ENCODE data around the gene BTG1.

Gene BTG1

DNA sequence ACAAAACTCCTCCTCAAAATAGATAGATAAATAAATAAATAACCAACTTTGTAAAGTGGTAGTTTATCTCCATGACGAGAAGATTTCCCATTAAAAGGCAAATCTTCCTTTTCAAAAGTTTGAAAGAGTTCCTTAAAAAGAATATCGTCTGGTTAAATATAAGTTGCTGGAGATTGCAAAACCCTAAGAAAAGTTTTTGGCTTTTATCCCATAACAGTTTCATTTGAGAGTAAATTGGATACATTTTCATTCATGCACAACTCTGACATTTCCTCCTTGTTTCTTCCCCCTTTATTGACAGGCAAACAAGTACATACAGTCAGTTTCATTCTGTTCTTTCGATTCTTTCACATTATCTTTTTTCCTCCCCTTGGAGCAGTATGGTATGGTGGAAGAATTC lies 45.4 kb upstream of the BTG1 start:
- TF ChIP-seq, protein P1, sequence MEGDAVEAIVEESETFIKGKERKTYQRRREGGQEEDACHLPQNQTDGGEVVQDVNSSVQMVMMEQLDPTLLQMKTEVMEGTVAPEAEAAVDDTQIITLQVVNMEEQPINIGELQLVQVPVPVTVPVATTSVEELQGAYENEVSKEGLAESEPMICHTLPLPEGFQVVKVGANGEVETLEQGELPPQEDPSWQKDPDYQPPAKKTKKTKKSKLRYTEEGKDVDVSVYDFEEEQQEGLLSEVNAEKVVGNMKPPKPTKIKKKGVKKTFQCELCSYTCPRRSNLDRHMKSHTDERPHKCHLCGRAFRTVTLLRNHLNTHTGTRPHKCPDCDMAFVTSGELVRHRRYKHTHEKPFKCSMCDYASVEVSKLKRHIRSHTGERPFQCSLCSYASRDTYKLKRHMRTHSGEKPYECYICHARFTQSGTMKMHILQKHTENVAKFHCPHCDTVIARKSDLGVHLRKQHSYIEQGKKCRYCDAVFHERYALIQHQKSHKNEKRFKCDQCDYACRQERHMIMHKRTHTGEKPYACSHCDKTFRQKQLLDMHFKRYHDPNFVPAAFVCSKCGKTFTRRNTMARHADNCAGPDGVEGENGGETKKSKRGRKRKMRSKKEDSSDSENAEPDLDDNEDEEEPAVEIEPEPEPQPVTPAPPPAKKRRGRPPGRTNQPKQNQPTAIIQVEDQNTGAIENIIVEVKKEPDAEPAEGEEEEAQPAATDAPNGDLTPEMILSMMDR (IDR thresholded peaks at IDR 0.05; ENCODE audit: unreplicated experiment in 3 of 3): no peak
- H3K9me3 Mint-ChIP-seq: peaks cover 1% of the 10 kb centered on the region
- H3K4me1 Mint-ChIP-seq: peaks cover 15% of the 10 kb centered on the region
- H3K4me3 Mint-ChIP-seq: no peak overlapping the region
- no peaks in the 10 kb centered on the region for H3K36me3 Mint-ChIP-seq (ENCODE audit: low read depth)
- H3K27me3 Mint-ChIP-seq (ENCODE audit: low read depth): no peaks in the 10 kb centered on the region
- no peak overlapping the region for H3K27ac Mint-ChIP-seq

DNA sequence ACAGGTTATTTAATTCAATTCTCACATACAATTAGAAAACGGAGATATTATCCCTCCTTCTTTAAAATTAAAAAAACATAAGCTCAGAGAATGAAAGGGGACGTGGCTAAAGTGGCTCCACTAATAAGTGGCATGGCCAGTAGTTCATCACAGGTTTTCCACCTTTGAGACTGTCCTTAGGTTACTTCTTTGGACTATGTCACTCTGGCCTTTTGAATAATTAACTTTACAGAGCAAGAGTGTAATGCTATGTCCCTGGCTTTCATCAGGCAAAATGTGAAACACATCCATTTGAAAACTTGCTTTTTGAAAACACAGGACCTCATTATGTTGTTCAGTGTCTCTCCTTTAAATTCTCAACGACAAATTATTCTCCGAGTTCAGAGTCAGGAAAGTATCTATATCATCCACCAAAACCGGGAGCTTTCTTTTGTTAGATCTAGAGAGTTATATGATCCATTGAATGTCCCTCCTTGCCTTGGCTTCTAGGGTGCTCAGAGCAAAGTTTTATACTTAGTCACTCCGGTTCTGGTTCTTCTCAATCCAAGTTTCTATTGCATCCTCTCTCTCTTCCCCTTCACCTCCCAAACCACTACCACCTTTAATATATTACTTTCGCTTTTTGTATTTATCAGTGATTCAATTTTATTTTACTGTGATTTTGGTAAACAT lies 43.0 kb upstream of the BTG1 start:
- Mint-ChIP-seq H3K4me3 (no peak overlapping the region), H3K27ac (peak overlapping the region in 1 of 3 experiments; percentile 77), H3K9me3 (peaks cover 6% of the 10 kb centered on the region), H3K36me3 (ENCODE audit: low read depth) (no peaks in the 10 kb centered on the region), H3K27me3 (ENCODE audit: low read depth) (no peaks in the 10 kb centered on the region), H3K4me1 (peaks cover 9% of the 10 kb centered on the region)
- TF ChIP-seq, protein P1 (IDR thresholded peaks at IDR 0.05; ENCODE audit: unreplicated experiment in 3 of 3): no peak

DNA sequence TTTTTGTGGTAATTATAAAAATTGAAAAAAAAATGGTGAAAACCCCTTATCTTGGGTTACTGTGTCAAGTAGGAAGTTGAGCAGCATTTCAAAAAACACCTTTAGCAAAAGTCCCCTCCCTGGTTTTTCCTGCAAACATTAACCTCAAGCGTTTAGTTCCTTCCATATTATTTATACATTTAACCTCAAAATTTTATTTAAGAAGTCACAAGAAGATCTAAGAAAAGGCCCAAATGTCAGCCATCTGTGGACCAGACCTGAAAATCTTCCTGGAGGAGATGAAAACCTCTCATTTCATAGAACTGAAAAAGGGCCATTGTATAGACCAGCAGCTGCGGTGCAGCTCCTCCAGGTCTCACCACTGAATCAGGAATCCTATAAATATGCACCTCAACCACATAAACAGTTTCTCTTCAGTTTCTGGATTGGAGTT lies 40.4 kb upstream of the BTG1 start:
- TF ChIP-seq, protein P1 (IDR thresholded peaks at IDR 0.05; ENCODE audit: unreplicated experiment in 3 of 3): no peak
- H3K9me3 Mint-ChIP-seq: peaks cover 13% of the 10 kb centered on the region

DNA sequence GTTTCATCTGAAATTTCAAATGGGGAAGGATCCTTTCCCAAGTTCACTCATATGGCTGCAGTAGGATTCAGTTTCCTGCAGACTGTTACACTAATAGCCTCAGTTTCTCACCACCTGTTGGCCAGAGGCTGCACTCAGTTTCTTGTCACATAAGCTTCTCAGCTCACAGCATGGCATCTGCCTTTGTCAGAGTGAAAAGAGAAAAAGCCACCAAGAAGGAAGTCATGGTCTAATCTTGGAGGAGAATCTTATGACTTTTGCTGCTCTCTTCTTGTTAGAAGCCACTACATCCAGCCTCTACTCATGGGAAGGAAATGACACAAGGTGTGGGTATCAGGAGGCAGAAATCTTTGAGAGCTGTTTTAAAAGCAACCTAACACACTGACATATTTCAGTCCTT lies 39.4 kb upstream of the BTG1 start:
- H3K27me3 Mint-ChIP-seq (ENCODE audit: low read depth): no peaks in the 10 kb centered on the region
- H3K4me3 Mint-ChIP-seq: no peak overlapping the region
- H3K36me3 Mint-ChIP-seq (ENCODE audit: low read depth): no peaks in the 10 kb centered on the region
- H3K27ac Mint-ChIP-seq: no peak overlapping the region
- peaks cover 13% of the 10 kb centered on the region for H3K9me3 Mint-ChIP-seq
- TF ChIP-seq, protein P1 (IDR thresholded peaks at IDR 0.05; ENCODE audit: unreplicated experiment in 3 of 3): no peak
- H3K4me1 Mint-ChIP-seq: no peaks in the 10 kb centered on the region

More for the DNA sequence above, 40.4 kb upstream of the BTG1 start:
- Mint-ChIP-seq H3K36me3 (ENCODE audit: low read depth) (no peaks in the 10 kb centered on the region), H3K4me1 (no peaks in the 10 kb centered on the region), H3K27ac (no peak overlapping the region), H3K4me3 (no peak overlapping the region), H3K27me3 (ENCODE audit: low read depth) (no peaks in the 10 kb centered on the region)

DNA sequence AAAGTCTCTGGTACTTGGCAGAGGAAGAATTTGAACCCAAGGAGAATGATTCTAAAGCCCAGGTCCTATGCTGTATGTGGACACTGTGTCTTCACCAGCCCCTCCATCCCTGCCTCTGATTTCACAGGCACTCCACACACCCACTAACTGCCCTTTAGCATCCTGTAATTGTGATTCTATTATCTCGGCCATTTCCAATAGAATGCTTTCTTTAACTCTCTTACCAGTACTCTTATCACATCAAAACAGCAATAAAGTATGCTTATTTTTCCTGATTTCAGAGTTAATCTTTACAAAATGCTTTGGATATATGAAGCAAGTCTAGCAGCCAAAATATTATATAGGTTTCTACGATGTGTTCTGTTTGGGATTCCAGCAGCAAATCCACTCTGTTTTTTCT lies 37.9 kb upstream of the BTG1 start:
- no peaks in the 10 kb centered on the region for H3K36me3 Mint-ChIP-seq (ENCODE audit: low read depth)
- no peak overlapping the region for H3K27ac Mint-ChIP-seq
- no peaks in the 10 kb centered on the region for H3K4me1 Mint-ChIP-seq
- no peaks in the 10 kb centered on the region for H3K27me3 Mint-ChIP-seq (ENCODE audit: low read depth)
- H3K4me3 Mint-ChIP-seq: no peak overlapping the region
- peaks cover 13% of the 10 kb centered on the region for H3K9me3 Mint-ChIP-seq
- TF ChIP-seq, protein P1 (IDR thresholded peaks at IDR 0.05; ENCODE audit: unreplicated experiment in 3 of 3): no peak

DNA sequence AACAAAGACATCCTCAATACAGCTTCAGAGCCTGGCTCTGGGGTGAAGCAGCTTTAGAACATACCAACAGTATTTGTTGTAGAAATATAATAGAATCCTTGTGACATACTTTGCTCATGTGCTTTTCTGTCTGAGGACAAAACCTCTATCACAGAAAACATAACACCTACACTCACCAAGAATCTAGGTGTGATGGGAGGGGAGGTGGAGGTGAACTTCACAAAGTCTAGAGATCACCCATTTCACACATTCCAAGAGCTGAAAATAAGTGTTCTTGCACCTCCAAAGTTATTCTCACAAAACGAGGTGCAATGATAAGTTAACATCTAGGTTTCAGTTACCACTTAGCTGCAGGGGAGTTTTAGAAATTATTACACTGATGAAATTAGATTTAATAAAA lies 32.7 kb upstream of the BTG1 start:
- H3K36me3 Mint-ChIP-seq (ENCODE audit: low read depth): no peaks in the 10 kb centered on the region
- no peaks in the 10 kb centered on the region for H3K4me1 Mint-ChIP-seq
- peaks cover 4% of the 10 kb centered on the region for H3K9me3 Mint-ChIP-seq
- H3K27me3 Mint-ChIP-seq (ENCODE audit: low read depth): peaks cover 3% of the 10 kb centered on the region
- TF ChIP-seq, protein P1 (IDR thresholded peaks at IDR 0.05; ENCODE audit: unreplicated experiment in 3 of 3): no peak
- no peak overlapping the region for H3K27ac Mint-ChIP-seq
- H3K4me3 Mint-ChIP-seq: no peak overlapping the region
